Prostate gland (tissue), 2 donors: ENCODE results near the gene KCNJ15. TPM values are rescaled to one million over a fixed set of nuclear protein-coding genes. Genes with fewer than 3 reads are reported as not detected.
A peak's percentile ranks its signal among the peaks of the same experiment; 100 is the strongest.
"Not testable (repeated sequence)": the region's sequence is repeated elsewhere in the genome, so short reads cannot be mapped to it uniquely, and the experiment has no call there.

Experiments
- DNase-seq: peaks from one replicate; pipeline ENCODE4 v3.0.0-alpha.2; 2019; ENCODE audit warnings: low spot score
- H3K27ac ChIP-seq, 2 donors: fragments of 200-600 bp; sonication (generic); 2 replicates each; pipeline ENCODE4 v1.5.1; 2017 to 2019
- H3K27me3 ChIP-seq: fragments of 200-600 bp; sonication (generic); replicated peaks from 2 replicates; pipeline ENCODE4 v1.5.1; 2019; ENCODE audit not compliant: insufficient read depth
- H3K36me3 ChIP-seq, 2 donors: fragments of 200-600 bp; sonication (generic); 1 replicate in 1 of 2; 2 replicates in 1 of 2; pipeline versions ENCODE4 v1.5.1 to v1.8.1; 2017 to 2019
- H3K4me1 ChIP-seq: fragments of 200-600 bp; sonication (generic); replicated peaks from 2 replicates; pipeline ENCODE4 v1.5.1; 2019
- H3K4me3 ChIP-seq, 2 donors: fragments of 200-600 bp; sonication (generic); 2 replicates each; pipeline ENCODE4 v1.5.1; 2017 to 2019
- H3K9me3 ChIP-seq: fragments of 200-600 bp; sonication (generic); 2 replicates; pipeline ENCODE4 v1.5.1; 2017
- CTCF ChIP-seq, 4 experiments: fragments of 200-600 bp in 2 of 4; fragments of 450-650 bp in 2 of 4; sonication (generic) in 2 of 4; IDR thresholded peaks; 1 replicate in 3 of 4; 2 replicates in 1 of 4; pipeline ENCODE4 v1.5.1; 2016 to 2019; ENCODE audit warnings: antibody characterized with exemption in 4 of 4, mild to moderate bottlenecking in 2 of 4, moderate library complexity in 2 of 4
- POLR2A ChIP-seq: fragments of 450-650 bp; IDR thresholded peaks from one replicate; pipeline ENCODE4 v1.6.1; 2016; ENCODE audit warnings: antibody characterized with exemption, mild to moderate bottlenecking
- POLR2AphosphoS5 ChIP-seq: sonication (generic); formaldehyde crosslinking; IDR thresholded peaks from one replicate; pipeline ENCODE4 v1.6.1; 2017; ENCODE audit warnings: antibody characterized with exemption
- WGBS: methylation state at CpG from one replicate; pipeline ENCODE4 v1.1.5; 2018; 5-methylcytosine and 5-hydroxymethylcytosine counted together
- intact Hi-C: fragments of 100-400 bp; cut with DNase I; formaldehyde crosslinking; loops from one replicate; pipeline ENCODE4 v1.14.2; 2022
- total RNA-seq, 2 donors: library from RNA; depleted of rRNA; stranded (reverse); fragments of >200 nt; gene quantifications; one replicate each; pipeline ENCODE4 v1.1.0, GENCODE V29; 2016

Gene KCNJ15
- total RNA-seq, 2 donors from 2014 or later, result 4.5 to 5.6 TPM

- H3K4me3 ChIP-seq, result no peak overlapping the region
- peak; percentile 59 for TF ChIP-seq POLR2AphosphoS5
- no peak for TF ChIP-seq POLR2A
- H3K27ac ChIP-seq, result no peak overlapping the region
- H3K9me3 ChIP-seq, result no peaks in the 10 kb centered on the region
- H3K27me3 ChIP-seq, result no peaks in the 10 kb centered on the region
- no peaks in the 10 kb centered on the region for H3K36me3 ChIP-seq
- intact Hi-C loops, result no loop called here
- peak; percentile 63 for DNase-seq
- WGBS, result 29% methylated on average over 6 of the region's 6 CpGs
- H3K4me1 ChIP-seq, result no peaks in the 10 kb centered on the region
Measured at GRCh38 chr21:38228115-38228514, 28.7 kb upstream of the KCNJ15 start.

- Histone ChIP-seq H3K4me1 (no peaks in the 10 kb centered on the region), H3K9me3 (no peaks in the 10 kb centered on the region), H3K27ac (no peak overlapping the region), H3K27me3 (no peaks in the 10 kb centered on the region), H3K36me3 (no peaks in the 10 kb centered on the region), H3K4me3 (no peak overlapping the region)
- TF ChIP-seq POLR2A, result no peak
- TF ChIP-seq POLR2AphosphoS5, result no peak
- TF ChIP-seq CTCF (IDR thresholded peaks at IDR 0.05), result no peak
- WGBS, result 95% methylated on average over 3 of the region's 3 CpGs
- intact Hi-C loops, result no loop called here
- peak; percentile 2 for DNase-seq
Measured at GRCh38 chr21:38228537-38228936, 28.3 kb upstream of the KCNJ15 start.

GRCh38 chr21:38229260-38229877, 27.4 kb upstream of the KCNJ15 start:
- no peak overlapping the region for H3K27ac ChIP-seq
- H3K9me3 ChIP-seq, result no peaks in the 10 kb centered on the region
- TF ChIP-seq POLR2A (no peak), CTCF (IDR thresholded peaks at IDR 0.05) (no peak), POLR2AphosphoS5 (no peak)
- H3K27me3 ChIP-seq, result no peaks in the 10 kb centered on the region
- DNase-seq, result no peak
- intact Hi-C loops, result no loop called here
- 88% methylated on average over 9 of the region's 9 CpGs for WGBS
- no peaks in the 10 kb centered on the region for H3K4me1 ChIP-seq
- H3K36me3 ChIP-seq, result no peaks in the 10 kb centered on the region
- H3K4me3 ChIP-seq, result no peak overlapping the region

- Histone ChIP-seq H3K27ac (peak overlapping the region; percentile 11 to 28), H3K4me3 (no peak overlapping the region), H3K4me1 (peaks cover 3% of the 10 kb centered on the region), H3K36me3 (no peaks in the 10 kb centered on the region), H3K27me3 (no peaks in the 10 kb centered on the region), H3K9me3 (no peaks in the 10 kb centered on the region)
- DNase-seq, result peak; percentile 93
- peak; percentile 93 for TF ChIP-seq POLR2AphosphoS5
- TF ChIP-seq CTCF (IDR thresholded peaks at IDR 0.05), result no peak
- WGBS, result 38% methylated on average over 6 of the region's 6 CpGs
- intact Hi-C loops, result no loop called here
Measured at GRCh38 chr21:38234395-38235142, 22.2 kb upstream of the KCNJ15 start.

- H3K27me3 ChIP-seq, H3K27ac ChIP-seq, H3K9me3 ChIP-seq, H3K4me1 ChIP-seq, intact Hi-C loops, H3K4me3 ChIP-seq, DNase-seq, H3K36me3 ChIP-seq: not testable (repeated sequence)
- WGBS, result 81% methylated on average over 9 of the region's 9 CpGs
Measured at GRCh38 chr21:38235251-38235650, 21.5 kb upstream of the KCNJ15 start.

- Histone ChIP-seq H3K4me3 (no peak overlapping the region), H3K4me1 (peaks cover 3% of the 10 kb centered on the region), H3K36me3 (no peaks in the 10 kb centered on the region), H3K27me3 (no peaks in the 10 kb centered on the region), H3K27ac (no peak overlapping the region), H3K9me3 (no peaks in the 10 kb centered on the region)
- no peak for DNase-seq
- TF ChIP-seq CTCF (IDR thresholded peaks at IDR 0.05) (no peak), POLR2A (no peak), POLR2AphosphoS5 (no peak)
- 70% methylated on average over 2 of the region's 2 CpGs for WGBS
- intact Hi-C loops, result no loop called here
Measured at GRCh38 chr21:38236232-38236631, 20.6 kb upstream of the KCNJ15 start.
